ENCODE measurements around the gene IREB2. TPM values are rescaled to one million over a fixed set of nuclear protein-coding genes. Genes with fewer than 3 reads are reported as not detected.

Gene IREB2
- total and polyA plus RNA-seq, 4 donors: 9.8 to 71.5 (median 38.4) TPM

GRCh38 chr15:78408355-78408640 lies 29.7 kb upstream of the IREB2 start:
- ATAC-seq (ENCODE audit: insufficient read depth, low FRiP score) (no peak), DNase-seq (no peak)
- H3K4me3 ChIP-seq: no peak overlapping the region
- no peak overlapping the region for H3K9ac ChIP-seq (ENCODE audit: insufficient read depth in 1 of 2, low read length in 2 of 2)
- TF ChIP-seq CTCF (IDR thresholded peaks at IDR 0.05; ENCODE audit: control extremely low read depth, extremely low read depth): no peak
- H3K4me1 ChIP-seq (ENCODE audit: control insufficient read depth in 5 of 5, insufficient read depth in 5 of 5, low read length in 5 of 5): peaks cover 0 to 2% (median 0%) of the 10 kb centered on the region in 5 donors
- no peak overlapping the region for H3K27ac ChIP-seq (ENCODE audit: low read depth in 1 of 2, low read length in 1 of 2)
- no peaks in the 10 kb centered on the region for H3K9me3 ChIP-seq (ENCODE audit: control insufficient read depth in 4 of 4, insufficient read depth in 3 of 4, low read length in 3 of 4)
- WGBS, 2 donors: 69% methylated on average over 4 of the region's 4 CpGs
- H3K27me3 ChIP-seq (ENCODE audit: control insufficient read depth in 3 of 3, insufficient read depth in 3 of 3, low read length in 2 of 3): peaks cover 0 to 12% (median 4%) of the 10 kb centered on the region in 3 donors
- no peaks in the 10 kb centered on the region for H3K36me3 ChIP-seq (ENCODE audit: control insufficient read depth in 4 of 4, insufficient read depth in 4 of 4, low read length in 4 of 4)

DNA sequence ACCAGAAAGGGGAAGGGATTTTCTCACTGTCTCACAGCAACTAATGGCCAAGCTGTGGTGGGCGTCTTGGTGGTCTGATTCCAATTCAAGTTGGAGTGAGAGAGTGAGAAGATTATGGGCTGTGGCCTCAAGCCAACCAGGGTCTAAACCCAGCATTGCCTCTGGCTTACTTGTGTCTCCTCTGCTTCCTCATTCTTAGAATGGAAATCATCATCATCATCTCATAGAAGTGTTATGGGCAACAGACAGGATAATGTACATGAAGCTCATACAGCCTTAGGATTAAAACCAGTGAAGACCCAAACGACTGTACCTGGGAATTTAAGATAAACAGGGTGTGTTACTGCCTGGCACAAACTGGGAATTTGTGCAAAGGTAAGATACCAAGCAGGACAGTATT lies 29.1 kb upstream of the IREB2 start:
- Histone ChIP-seq H3K36me3 (ENCODE audit: control insufficient read depth in 4 of 4, insufficient read depth in 4 of 4, low read length in 4 of 4) (no peaks in the 10 kb centered on the region), H3K27ac (ENCODE audit: low read depth in 1 of 2, low read length in 1 of 2) (no peak overlapping the region), H3K27me3 (ENCODE audit: control insufficient read depth in 3 of 3, insufficient read depth in 3 of 3, low read length in 2 of 3) (peaks cover 0 to 8% (median 4%) of the 10 kb centered on the region in 3 donors), H3K4me3 (no peak overlapping the region), H3K9ac (ENCODE audit: insufficient read depth in 1 of 2, low read length in 2 of 2) (no peak overlapping the region), H3K9me3 (ENCODE audit: control insufficient read depth in 4 of 4, insufficient read depth in 3 of 4, low read length in 3 of 4) (no peaks in the 10 kb centered on the region), H3K4me1 (ENCODE audit: control insufficient read depth in 5 of 5, insufficient read depth in 5 of 5, low read length in 5 of 5) (peaks cover 0 to 2% (median 0%) of the 10 kb centered on the region in 5 donors)
- no peak for ATAC-seq (ENCODE audit: insufficient read depth, low FRiP score)
- DNase-seq: no peak
- 65 to 81% methylated on average over 2 of the region's 2 CpGs for WGBS, 2 donors
- no peak for TF ChIP-seq CTCF (IDR thresholded peaks at IDR 0.05; ENCODE audit: control extremely low read depth, extremely low read depth)

DNA sequence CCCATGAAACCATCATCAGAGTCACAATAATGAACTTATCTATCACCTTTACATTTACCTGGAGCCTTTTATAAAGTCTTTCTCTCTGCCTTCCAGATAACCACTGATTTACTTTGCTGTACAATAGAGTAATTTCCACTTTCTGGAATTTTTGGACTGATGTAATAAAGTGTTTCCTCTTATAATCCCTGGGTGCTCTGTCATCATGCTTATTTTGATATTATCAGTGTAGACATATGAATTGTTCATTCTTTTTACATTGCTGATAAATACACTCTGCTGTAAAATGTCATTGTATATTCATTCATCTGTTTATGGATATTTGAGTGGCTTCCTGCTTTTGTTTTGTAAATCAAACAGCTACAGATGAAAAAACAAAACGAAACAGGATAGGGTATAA lies 27.0 kb upstream of the IREB2 start:
- H3K4me1 ChIP-seq (ENCODE audit: control insufficient read depth in 5 of 5, insufficient read depth in 5 of 5, low read length in 5 of 5): no peaks in the 10 kb centered on the region
- H3K9me3 ChIP-seq (ENCODE audit: control insufficient read depth in 4 of 4, insufficient read depth in 3 of 4, low read length in 3 of 4): no peaks in the 10 kb centered on the region
- H3K4me3 ChIP-seq: no peak overlapping the region
- ATAC-seq (ENCODE audit: insufficient read depth, low FRiP score): no peak
- TF ChIP-seq CTCF (IDR thresholded peaks at IDR 0.05; ENCODE audit: control extremely low read depth, extremely low read depth): no peak
- no peak for DNase-seq
- H3K36me3 ChIP-seq (ENCODE audit: control insufficient read depth in 4 of 4, insufficient read depth in 4 of 4, low read length in 4 of 4): no peaks in the 10 kb centered on the region
- no peak overlapping the region for H3K9ac ChIP-seq (ENCODE audit: insufficient read depth in 1 of 2, low read length in 2 of 2)
- no peaks in the 10 kb centered on the region for H3K27me3 ChIP-seq (ENCODE audit: control insufficient read depth in 3 of 3, insufficient read depth in 3 of 3, low read length in 2 of 3)
- H3K27ac ChIP-seq (ENCODE audit: low read depth in 1 of 2, low read length in 1 of 2): no peak overlapping the region
- 46 to 51% methylated on average over 1 of the region's 1 CpG for WGBS, 2 donors

- Histone ChIP-seq H3K9me3 (ENCODE audit: control insufficient read depth in 4 of 4, insufficient read depth in 3 of 4, low read length in 3 of 4) (no peaks in the 10 kb centered on the region), H3K36me3 (ENCODE audit: control insufficient read depth in 4 of 4, insufficient read depth in 4 of 4, low read length in 4 of 4) (no peaks in the 10 kb centered on the region), H3K9ac (ENCODE audit: insufficient read depth in 1 of 2, low read length in 2 of 2) (no peak overlapping the region), H3K4me1 (ENCODE audit: control insufficient read depth in 5 of 5, insufficient read depth in 5 of 5, low read length in 5 of 5) (peaks cover 0 to 12% (median 0%) of the 10 kb centered on the region in 5 donors), H3K27ac (ENCODE audit: low read depth in 1 of 2, low read length in 1 of 2) (no peak overlapping the region), H3K27me3 (ENCODE audit: control insufficient read depth in 3 of 3, insufficient read depth in 3 of 3, low read length in 2 of 3) (no peaks in the 10 kb centered on the region), H3K4me3 (no peak overlapping the region)
- WGBS, 2 donors: 91% methylated on average over 3 of the region's 3 CpGs
- DNase-seq (no peak), ATAC-seq (ENCODE audit: insufficient read depth, low FRiP score) (no peak)
- no peak for TF ChIP-seq CTCF (IDR thresholded peaks at IDR 0.05; ENCODE audit: control extremely low read depth, extremely low read depth)
Observed at GRCh38 chr15:78414621-78415250, 23.3 kb upstream of the IREB2 start.
